Measurements from ENCODE around the gene FSCN2.
"Not testable (repeated sequence)": the region's sequence is repeated elsewhere in the genome, so short reads cannot be mapped to it uniquely, and the experiment has no call there.

FSCN2 gene

DNA sequence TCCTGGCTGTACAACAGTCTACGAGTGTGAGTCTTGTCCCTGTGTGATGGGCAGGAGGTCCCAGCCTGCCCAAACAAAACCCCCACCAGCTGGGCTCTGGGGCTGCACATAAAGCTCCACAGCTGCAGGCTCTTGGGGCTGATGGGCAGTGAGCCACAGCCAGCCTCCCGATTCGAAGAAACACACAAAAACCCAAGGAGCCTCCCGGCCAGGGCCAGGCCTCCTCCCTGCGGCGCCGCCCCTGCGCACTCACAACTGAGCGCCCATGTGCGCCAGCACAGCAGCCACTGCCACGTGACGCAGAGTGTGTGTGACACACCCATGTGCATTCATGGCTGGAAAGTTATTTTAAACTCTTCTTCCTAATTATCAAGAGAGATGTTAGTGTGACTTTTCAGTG is 54.6 kb downstream of the FSCN2 start:
- DNase-seq (ENCODE audit: insufficient read length, low spot score) (no peak), FAIRE-seq (no peak)
- TF ChIP-seq, protein P1, sequence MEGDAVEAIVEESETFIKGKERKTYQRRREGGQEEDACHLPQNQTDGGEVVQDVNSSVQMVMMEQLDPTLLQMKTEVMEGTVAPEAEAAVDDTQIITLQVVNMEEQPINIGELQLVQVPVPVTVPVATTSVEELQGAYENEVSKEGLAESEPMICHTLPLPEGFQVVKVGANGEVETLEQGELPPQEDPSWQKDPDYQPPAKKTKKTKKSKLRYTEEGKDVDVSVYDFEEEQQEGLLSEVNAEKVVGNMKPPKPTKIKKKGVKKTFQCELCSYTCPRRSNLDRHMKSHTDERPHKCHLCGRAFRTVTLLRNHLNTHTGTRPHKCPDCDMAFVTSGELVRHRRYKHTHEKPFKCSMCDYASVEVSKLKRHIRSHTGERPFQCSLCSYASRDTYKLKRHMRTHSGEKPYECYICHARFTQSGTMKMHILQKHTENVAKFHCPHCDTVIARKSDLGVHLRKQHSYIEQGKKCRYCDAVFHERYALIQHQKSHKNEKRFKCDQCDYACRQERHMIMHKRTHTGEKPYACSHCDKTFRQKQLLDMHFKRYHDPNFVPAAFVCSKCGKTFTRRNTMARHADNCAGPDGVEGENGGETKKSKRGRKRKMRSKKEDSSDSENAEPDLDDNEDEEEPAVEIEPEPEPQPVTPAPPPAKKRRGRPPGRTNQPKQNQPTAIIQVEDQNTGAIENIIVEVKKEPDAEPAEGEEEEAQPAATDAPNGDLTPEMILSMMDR (IDR thresholded peaks at IDR 0.05; ENCODE audit: insufficient read depth, missing control alignments), result no peak

DNA sequence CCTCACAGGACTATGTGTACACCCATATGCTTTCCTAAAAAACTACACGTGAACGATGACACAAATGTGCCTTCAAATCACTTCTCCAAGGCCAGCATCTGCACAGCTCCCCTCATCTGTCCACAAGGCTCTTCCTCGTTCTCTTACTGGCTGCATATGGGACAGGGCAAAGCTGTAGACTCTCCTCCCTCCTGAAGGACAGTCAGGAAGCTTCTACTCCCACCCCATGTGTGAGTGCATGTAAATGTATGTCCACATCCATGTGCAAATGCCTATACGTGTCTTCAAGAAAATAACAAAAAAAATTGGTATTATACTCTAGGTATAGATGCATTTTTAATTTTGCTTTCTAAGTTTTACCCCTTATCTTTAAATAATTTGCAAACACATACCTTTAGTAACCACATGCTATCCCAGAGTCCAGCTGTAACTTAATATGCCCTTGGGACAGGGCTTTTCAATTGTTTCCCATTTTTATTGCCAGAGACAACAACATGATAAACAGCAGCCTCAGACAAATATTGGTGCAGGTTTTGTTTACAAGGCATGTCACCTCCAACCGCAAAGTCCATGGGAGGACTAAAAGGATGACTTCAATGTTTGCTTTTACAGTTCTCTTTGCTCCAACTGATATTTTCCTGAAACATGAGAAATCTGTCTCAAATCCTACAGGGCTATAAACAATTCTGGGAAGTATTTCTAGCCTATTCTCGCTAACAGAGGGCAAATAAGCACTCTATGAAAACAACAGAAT is 55.6 kb downstream of the FSCN2 start:
- FAIRE-seq (no peak), DNase-seq (ENCODE audit: insufficient read length, low spot score) (no peak)
- TF ChIP-seq, protein P1 (IDR thresholded peaks at IDR 0.05; ENCODE audit: insufficient read depth, missing control alignments), result no peak

DNA sequence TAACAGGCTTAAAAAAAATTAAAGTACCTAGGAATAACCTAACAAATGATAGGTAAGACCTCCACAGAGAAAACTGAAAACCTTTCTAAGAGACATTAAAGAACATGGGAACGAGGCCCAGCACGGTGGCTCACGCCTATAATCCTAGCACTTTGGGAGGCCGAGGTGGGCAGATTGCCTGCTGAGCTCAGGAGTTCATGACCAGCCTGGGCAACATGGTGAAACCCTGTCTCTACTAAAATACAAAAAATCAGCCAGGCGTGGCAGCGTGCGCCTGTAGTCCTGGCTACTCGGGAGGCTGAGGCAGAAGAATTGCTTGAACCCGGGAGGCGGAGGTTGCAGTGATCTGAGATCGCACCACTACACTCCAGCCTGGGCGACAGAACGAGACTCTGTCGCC is 56.6 kb downstream of the FSCN2 start:
- DNase-seq (ENCODE audit: insufficient read length, low spot score); FAIRE-seq: not testable (repeated sequence)

DNA sequence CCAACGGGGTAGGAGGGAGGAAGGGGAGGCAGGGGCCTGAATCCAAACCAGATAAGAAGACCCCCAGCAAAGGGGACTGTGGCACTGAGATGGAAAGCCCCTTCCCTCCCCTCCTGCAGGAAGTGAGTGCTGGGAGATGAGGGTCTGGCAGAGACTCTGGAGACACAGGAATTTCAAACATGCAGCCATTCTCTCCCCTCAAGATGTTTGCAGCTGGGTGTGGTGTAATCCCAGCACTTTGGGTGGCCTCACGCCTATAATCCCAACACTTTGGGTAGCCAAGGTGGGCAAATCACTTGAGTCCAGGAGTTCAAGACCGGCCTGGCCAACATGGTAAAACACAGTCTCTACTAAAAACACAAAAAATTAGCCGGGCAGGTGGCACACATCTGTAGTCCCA is 57.9 kb downstream of the FSCN2 start:
- no peak for DNase-seq (ENCODE audit: insufficient read length, low spot score)
- TF ChIP-seq, protein P1 (IDR thresholded peaks at IDR 0.05; ENCODE audit: insufficient read depth, missing control alignments), result no peak

More for the DNA sequence above, 57.9 kb downstream of the FSCN2 start:
- FAIRE-seq, result no peak
